Activated CD8-positive, alpha-beta T cell treated with anti-CD3 and anti-CD28 coated beads, Interleukin-2, amount 10 ng/mL, durations not matched to agents 7 days and 5 days (primary cell): ENCODE data around the gene LMOD3. TPM values are rescaled to one million over a fixed set of nuclear protein-coding genes. Genes with fewer than 3 reads are reported as not detected.
A peak's percentile ranks its signal among the peaks of the same experiment; 100 is the strongest.

Experiments
- ATAC-seq: fragments of 150-1000 bp; cut with Tn5 transposase; one replicate; pipeline ENCODE4 v1.10.0; 2021; ENCODE audit warnings: moderate library complexity
- CTCF ChIA-PET: fragments of 350-600 bp; sonication (Branson Sonifier 250); formaldehyde crosslinking; loops from one replicate; lab custom pipeline; 2021; ENCODE audit warnings: antibody characterized with exemption; lab: Charles Lee
- POLR2A ChIA-PET: fragments of 350-600 bp; sonication (Branson Sonifier 250); formaldehyde crosslinking; loops from one replicate; lab custom pipeline; 2021; ENCODE audit warnings: antibody characterized with exemption; lab: Charles Lee
- DNase-seq: peaks from one replicate; pipeline ENCODE4 v3.0.0-alpha.2; 2020
- H3K27ac Mint-ChIP-seq: one replicate; pipeline ENCODE4 v1.8.0; 2021; ENCODE audit warnings: mild to moderate bottlenecking, mixed read lengths
- H3K27me3 Mint-ChIP-seq: one replicate; pipeline ENCODE4 v1.8.0; 2021; ENCODE audit warnings: low read depth, mixed read lengths
- H3K36me3 Mint-ChIP-seq: one replicate; pipeline ENCODE4 v1.8.0; 2021; ENCODE audit warnings: low read depth, mixed read lengths
- H3K4me1 Mint-ChIP-seq: one replicate; pipeline ENCODE4 v1.8.0; 2021; ENCODE audit warnings: low read depth, mixed read lengths
- H3K4me3 Mint-ChIP-seq: one replicate; pipeline ENCODE4 v1.8.0; 2021; ENCODE audit warnings: mild to moderate bottlenecking, mixed read lengths
- H3K9me3 Mint-ChIP-seq: one replicate; pipeline ENCODE4 v1.8.0; 2022; ENCODE audit warnings: mixed read lengths; ENCODE audit not compliant: insufficient read depth
- total RNA-seq, 2 experiments: library from RNA; stranded (reverse); gene quantifications; one replicate each; pipeline ENCODE4 v1.2.3, GENCODE V29; 2021

Gene LMOD3
- total RNA-seq, 2 experiments from 2014 or later, result not detected

GRCh38 chr3:69058180-69058946 is 64.0 kb downstream of the LMOD3 start:
- DNase-seq (peak; percentile 49), ATAC-seq (peak; percentile 99)
- ChIA-PET POLR2A (interaction anchor here (0.9 to 3.8 kb wide), 4 partner anchors 14 to 35 kb away, joined by 3 to 50 read pairs (median 6); partner anchors contain the start of genes ARL6IP5 and UBA3), CTCF (interaction anchor here (0.9 to 2.8 kb wide), 3 partner anchors 26 to 34 kb away, joined by 4 to 9 read pairs (median 4); no protein-coding TSS in a partner anchor)
- no peaks in the 10 kb centered on the region for H3K27me3 Mint-ChIP-seq
- H3K27ac Mint-ChIP-seq, result peak overlapping the region; percentile 90
- peaks cover 4% of the 10 kb centered on the region for H3K9me3 Mint-ChIP-seq
- peak overlapping the region; percentile 41 for H3K4me3 Mint-ChIP-seq
- H3K4me1 Mint-ChIP-seq, result peaks cover 47% of the 10 kb centered on the region
- peaks cover 71% of the 10 kb centered on the region for H3K36me3 Mint-ChIP-seq

Other genes with a start within 250 kb of the LMOD3 start
- not detected for gene TAFA4, start 190.0 kb downstream of the LMOD3 start, total RNA-seq
- gene EOGT, start 108.9 kb downstream of the LMOD3 start, total RNA-seq, result 10 to 100 TPM in 1 of 2 experiments, 1 to 10 TPM in 1; 9.4 to 13.6 TPM
- 10 to 100 TPM; 47.5 to 49.3 TPM for gene TMF1, start 70.3 kb downstream of the LMOD3 start, total RNA-seq
- gene UBA3, start 42.2 kb downstream of the LMOD3 start, total RNA-seq, result 100 to 1,000 TPM in 1 of 2 experiments, 10 to 100 TPM in 1; 95.5 to 101 TPM
- gene ARL6IP5, start 37.7 kb downstream of the LMOD3 start, total RNA-seq, result 100 to 1,000 TPM; 148 to 153 TPM